Gastroesophageal sphincter (tissue), 4 donors: Measurements from ENCODE around the gene MITF. TPM values are rescaled to one million over a fixed set of nuclear protein-coding genes. Genes with fewer than 3 reads are reported as not detected.

Source experiments
- ATAC-seq: fragments of 150-250 bp; one replicate; pipeline ENCODE4 v1.9.1; 2016; ENCODE audit warnings: mild to moderate bottlenecking, moderate library complexity
- H3K27ac ChIP-seq, 4 donors: fragments of 200-600 bp; sonication (generic) in 3 of 4; 1 replicate in 3 of 4; 2 replicates in 1 of 4; pipeline ENCODE4 v1.5.1; 2016 to 2019
- H3K27me3 ChIP-seq: fragments of 200-600 bp; sonication (generic); one replicate; pipeline ENCODE4 v1.5.1; 2019
- H3K36me3 ChIP-seq, 2 donors: fragments of 200-600 bp; sonication (generic); one replicate each; pipeline ENCODE4 v1.5.1; 2019; ENCODE audit warnings: control low read depth in 1 of 2
- H3K4me1 ChIP-seq, 3 donors: fragments of 200-600 bp; sonication (generic); 1 replicate in 2 of 3; 2 replicates in 1 of 3; pipeline ENCODE4 v1.5.1; 2016 to 2019; ENCODE audit warnings: control low read depth in 2 of 3
- H3K4me3 ChIP-seq, 2 donors: fragments of 200-600 bp; sonication (generic); one replicate each; pipeline ENCODE4 v1.5.1; 2019; ENCODE audit warnings: mild to moderate bottlenecking in 1 of 2, moderate library complexity in 1 of 2
- H3K9me3 ChIP-seq, 3 donors: fragments of 200-600 bp; sonication (generic); one replicate each; pipeline ENCODE4 v1.5.1; 2017 to 2019; ENCODE audit warnings: control low read depth in 2 of 3
- EP300 ChIP-seq: sonication (generic); formaldehyde crosslinking; IDR thresholded peaks from one replicate; pipeline ENCODE4 v1.6.1; 2017; ENCODE audit warnings: antibody characterized with exemption, mild to moderate bottlenecking
- POLR2A ChIP-seq, 2 donors: fragments of 450-650 bp; IDR thresholded peaks; one replicate each; pipeline ENCODE4 v1.6.1; 2017; ENCODE audit warnings: antibody characterized with exemption in 2 of 2, mild to moderate bottlenecking in 2 of 2, moderate library complexity in 1 of 2
- POLR2AphosphoS5 ChIP-seq: sonication (generic); formaldehyde crosslinking; IDR thresholded peaks from one replicate; pipeline ENCODE4 v1.6.1; 2017; ENCODE audit warnings: antibody characterized with exemption
- WGBS, 2 donors: methylation state at CpG; one replicate each; pipeline ENCODE4 v1.1.5; 2018; ENCODE audit warnings: low coverage in 1 of 2; 5-methylcytosine and 5-hydroxymethylcytosine counted together
- total RNA-seq, 4 donors: library from RNA; depleted of rRNA; stranded (reverse); fragments of >200 nt; gene quantifications; one replicate each; pipeline ENCODE4 v1.1.0, GENCODE V29; 2016
- TF ChIP-seq, protein P1 (sequence below), 4 experiments: fragments of 200-600 bp in 2 of 4; fragments of 450-650 bp in 2 of 4; sonication (generic) in 1 of 4; IDR thresholded peaks; one replicate each; pipeline ENCODE4 v1.5.1; 2017 to 2019; ENCODE audit warnings: antibody characterized with exemption in 4 of 4, mild to moderate bottlenecking in 2 of 4, moderate library complexity in 2 of 4

The MITF gene
- total RNA-seq, 4 donors from 2014 or later: 44.8 to 86.8 (median 77.9) TPM

DNA sequence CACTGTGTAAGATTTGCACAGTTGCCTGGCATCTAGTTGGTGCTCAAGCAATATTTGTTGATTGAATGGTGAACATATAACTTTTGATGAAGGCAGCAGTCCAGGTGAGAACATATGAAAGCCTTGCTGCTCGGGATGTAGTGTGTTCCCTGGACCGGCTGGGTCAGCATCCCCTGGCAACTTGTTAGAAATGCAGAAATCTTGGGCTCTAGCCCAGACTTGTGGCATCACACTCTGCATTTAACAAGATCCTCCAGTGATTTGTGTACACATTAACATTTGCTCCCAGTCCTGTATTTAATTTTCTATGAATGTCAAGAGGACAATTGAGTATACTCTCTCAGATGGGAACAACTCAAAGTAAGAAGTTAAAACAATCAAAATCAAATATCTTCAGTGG lies 191.3 kb downstream of the MITF start:
- WGBS, 2 donors: 24 to 34% methylated on average over 2 of the region's 2 CpGs
- ATAC-seq: no peak
- H3K27me3 ChIP-seq: no peaks in the 10 kb centered on the region
- peak overlapping the region in 1 of 4 donors; percentile 20 for H3K27ac ChIP-seq
- no peaks in the 10 kb centered on the region for H3K36me3 ChIP-seq
- no peaks in the 10 kb centered on the region for H3K9me3 ChIP-seq
- peaks cover 0 to 23% (median 3%) of the 10 kb centered on the region in 3 donors for H3K4me1 ChIP-seq
- no peak for TF ChIP-seq POLR2A (IDR thresholded peaks at IDR 0.05)
- TF ChIP-seq EP300: no peak
- TF ChIP-seq POLR2AphosphoS5: no peak
- TF ChIP-seq, protein P1, sequence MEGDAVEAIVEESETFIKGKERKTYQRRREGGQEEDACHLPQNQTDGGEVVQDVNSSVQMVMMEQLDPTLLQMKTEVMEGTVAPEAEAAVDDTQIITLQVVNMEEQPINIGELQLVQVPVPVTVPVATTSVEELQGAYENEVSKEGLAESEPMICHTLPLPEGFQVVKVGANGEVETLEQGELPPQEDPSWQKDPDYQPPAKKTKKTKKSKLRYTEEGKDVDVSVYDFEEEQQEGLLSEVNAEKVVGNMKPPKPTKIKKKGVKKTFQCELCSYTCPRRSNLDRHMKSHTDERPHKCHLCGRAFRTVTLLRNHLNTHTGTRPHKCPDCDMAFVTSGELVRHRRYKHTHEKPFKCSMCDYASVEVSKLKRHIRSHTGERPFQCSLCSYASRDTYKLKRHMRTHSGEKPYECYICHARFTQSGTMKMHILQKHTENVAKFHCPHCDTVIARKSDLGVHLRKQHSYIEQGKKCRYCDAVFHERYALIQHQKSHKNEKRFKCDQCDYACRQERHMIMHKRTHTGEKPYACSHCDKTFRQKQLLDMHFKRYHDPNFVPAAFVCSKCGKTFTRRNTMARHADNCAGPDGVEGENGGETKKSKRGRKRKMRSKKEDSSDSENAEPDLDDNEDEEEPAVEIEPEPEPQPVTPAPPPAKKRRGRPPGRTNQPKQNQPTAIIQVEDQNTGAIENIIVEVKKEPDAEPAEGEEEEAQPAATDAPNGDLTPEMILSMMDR (IDR thresholded peaks at IDR 0.05): no peak
- no peak overlapping the region for H3K4me3 ChIP-seq

DNA sequence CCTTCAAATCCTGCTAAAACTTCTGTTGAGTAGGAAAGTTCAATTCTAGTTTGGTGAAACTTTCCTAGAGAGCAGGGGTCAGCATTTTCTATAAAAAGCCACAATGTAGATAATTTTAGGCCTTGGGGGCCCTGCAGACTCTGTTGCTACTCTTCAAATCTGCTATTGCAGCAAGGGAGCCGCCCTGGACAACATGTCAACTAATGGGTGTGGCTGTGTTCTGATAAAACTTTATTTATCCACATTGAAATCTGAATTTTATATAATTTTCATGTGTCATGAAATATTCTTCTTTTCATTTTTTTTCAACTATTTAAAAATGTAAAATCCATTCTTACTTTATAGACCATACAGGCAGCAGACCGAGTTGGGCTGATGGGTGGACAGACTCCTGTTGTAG lies 192.8 kb downstream of the MITF start:
- TF ChIP-seq, protein P1 (IDR thresholded peaks at IDR 0.05): no peak
- TF ChIP-seq EP300: no peak
- Histone ChIP-seq H3K4me3 (no peak overlapping the region), H3K27ac (no peak overlapping the region), H3K9me3 (no peaks in the 10 kb centered on the region), H3K27me3 (no peaks in the 10 kb centered on the region), H3K4me1 (peaks cover 0 to 19% (median 0%) of the 10 kb centered on the region in 3 donors), H3K36me3 (no peaks in the 10 kb centered on the region)
- WGBS, 2 donors: 94% methylated on average over 2 of the region's 2 CpGs
- ATAC-seq: no peak

DNA sequence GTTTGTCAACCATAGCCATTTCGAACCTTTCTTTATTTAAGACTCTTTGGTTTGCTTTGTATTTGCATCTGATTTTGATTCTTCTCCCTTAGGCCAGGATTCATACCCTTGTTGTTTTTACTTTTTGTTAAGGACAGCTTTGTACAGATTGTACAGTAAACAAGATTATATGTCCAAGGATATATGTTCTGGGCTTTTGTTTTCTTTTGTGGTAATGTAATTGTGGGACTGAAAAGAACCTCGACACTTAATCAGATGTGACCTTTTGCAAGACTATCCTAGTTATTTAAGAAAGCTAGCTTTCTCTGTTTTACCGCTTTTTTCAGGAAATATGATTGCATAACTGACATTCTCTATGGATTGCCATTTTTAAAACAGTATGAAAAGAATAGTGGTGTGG lies 193.2 kb downstream of the MITF start:
- ATAC-seq: no peak
- Histone ChIP-seq H3K36me3 (peaks cover 0 to under 1% of the 10 kb centered on the region in 2 donors), H3K9me3 (no peaks in the 10 kb centered on the region), H3K27me3 (no peaks in the 10 kb centered on the region), H3K4me3 (no peak overlapping the region), H3K4me1 (peaks cover 0 to 19% (median 0%) of the 10 kb centered on the region in 3 donors), H3K27ac (no peak overlapping the region)
- 85 to 91% methylated on average over 3 of the region's 3 CpGs for WGBS, 2 donors
- TF ChIP-seq POLR2A (IDR thresholded peaks at IDR 0.05): no peak
- TF ChIP-seq, protein P1 (IDR thresholded peaks at IDR 0.05): no peak
- TF ChIP-seq POLR2AphosphoS5: no peak
- no peak for TF ChIP-seq EP300

DNA sequence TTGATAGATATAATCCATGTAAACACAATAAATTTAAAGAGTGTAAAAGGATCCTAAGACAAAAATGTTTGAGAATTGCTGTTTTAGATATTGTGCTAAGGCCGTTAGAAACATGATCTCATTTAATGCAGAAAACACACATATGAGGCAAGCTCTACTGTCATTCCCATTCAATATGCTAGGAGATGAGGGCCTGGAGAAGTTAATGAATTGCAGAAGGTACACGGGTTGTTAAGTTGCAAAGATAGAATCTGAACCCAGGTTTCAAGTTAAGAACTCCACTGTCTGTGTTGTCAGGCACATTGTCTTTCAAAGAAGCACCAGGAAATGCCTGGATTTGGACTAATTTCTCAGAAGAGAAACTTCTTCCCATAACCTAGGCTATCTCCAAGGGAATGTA lies 195.1 kb downstream of the MITF start:
- H3K4me1 ChIP-seq: peaks cover 0 to 19% (median 0%) of the 10 kb centered on the region in 3 donors
- no peaks in the 10 kb centered on the region for H3K27me3 ChIP-seq
- no peaks in the 10 kb centered on the region for H3K9me3 ChIP-seq
- TF ChIP-seq EP300 (no peak), POLR2AphosphoS5 (no peak), POLR2A (IDR thresholded peaks at IDR 0.05) (no peak)
- TF ChIP-seq, protein P1 (IDR thresholded peaks at IDR 0.05): no peak
- H3K4me3 ChIP-seq: no peak overlapping the region
- 78% methylated on average over 2 of the region's 2 CpGs for WGBS, 2 donors
- H3K27ac ChIP-seq: no peak overlapping the region
- peaks cover 0 to 16% of the 10 kb centered on the region in 2 donors for H3K36me3 ChIP-seq
- no peak for ATAC-seq

DNA sequence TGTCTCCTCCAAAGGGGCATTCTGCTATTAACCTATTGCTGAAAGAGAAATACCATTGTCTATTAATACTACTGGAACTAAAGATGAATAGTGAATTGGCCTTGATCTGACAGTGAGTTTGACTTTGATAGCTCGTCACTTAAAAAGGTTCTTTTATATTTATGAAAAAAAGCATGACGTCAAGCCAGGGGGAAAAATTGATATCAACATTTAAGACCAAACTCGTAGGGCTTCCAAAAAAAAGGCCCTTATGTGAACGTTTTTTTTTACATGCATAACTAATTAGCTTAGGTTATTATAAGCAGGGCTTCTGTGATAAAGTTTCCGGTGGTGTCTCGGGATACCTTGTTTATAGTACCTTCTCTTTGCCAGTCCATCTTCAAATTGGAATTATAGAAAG lies 197.0 kb downstream of the MITF start:
- 64 to 76% methylated on average over 6 of the region's 6 CpGs for WGBS, 2 donors
- peaks cover 0 to 7% (median 0%) of the 10 kb centered on the region in 3 donors for H3K4me1 ChIP-seq
- peaks cover 0 to 34% of the 10 kb centered on the region in 2 donors for H3K36me3 ChIP-seq
- H3K27me3 ChIP-seq: no peaks in the 10 kb centered on the region
- TF ChIP-seq POLR2AphosphoS5 (no peak), EP300 (no peak), POLR2A (IDR thresholded peaks at IDR 0.05) (no peak)
- TF ChIP-seq, protein P1 (IDR thresholded peaks at IDR 0.05): no peak
- no peak overlapping the region for H3K4me3 ChIP-seq
- ATAC-seq: no peak
- H3K27ac ChIP-seq: no peak overlapping the region
- H3K9me3 ChIP-seq: no peaks in the 10 kb centered on the region
